ENCODE data around the gene FBXW4. TPM values are rescaled to one million over a fixed set of nuclear protein-coding genes. Genes with fewer than 3 reads are reported as not detected.

FBXW4 gene
- total and polyA plus RNA-seq, 7 experiments from 2014 or later = 6.1 to 105 (median 73.2) TPM

- Histone ChIP-seq H3K36me3 (ENCODE audit: control insufficient read depth in 2 of 3, insufficient read depth in 3 of 3, low read length in 3 of 3) (no peaks in the 10 kb centered on the region), H3K27me3 (ENCODE audit: control insufficient read depth in 2 of 2, insufficient read depth in 2 of 2, low read length in 2 of 2) (peaks cover 0 to 10% of the 10 kb centered on the region in 2 donors), H3K4me3 (ENCODE audit: low read length) (peak overlapping the region; percentile 69), H3K9me3 (ENCODE audit: control insufficient read depth in 2 of 3, low read length in 3 of 3) (no peaks in the 10 kb centered on the region), H3K4me1 (ENCODE audit: control insufficient read depth in 2 of 2, insufficient read depth in 2 of 2, low read length in 2 of 2) (peaks cover 4 to 17% of the 10 kb centered on the region in 2 donors), H3K27ac (ENCODE audit: low read depth, low read length) (no peak overlapping the region)
- ATAC-seq = peak; percentile 95
- H3K9me3 Mint-ChIP-seq = peaks cover 0 to 2% (median 0%) of the 10 kb centered on the region in 11 donors
- ChIA-PET CTCF (interaction anchor here (0.6 to 5.6 kb wide), 6 partner anchors 11 to 387 kb away, joined by 3 to 37 read pairs (median 3); partner anchors contain the start of genes DPCD and POLL), POLR2A (interaction anchor here (0.6 kb wide), 1 partner anchor 49 kb away, joined by 3 read pairs; no protein-coding TSS in a partner anchor)
- DNase-seq = peak; percentile 62 to 88 (median 77)
- peak overlapping the region; percentile 50 to 80 (median 74) for H3K4me3 Mint-ChIP-seq
- H3K4me1 Mint-ChIP-seq = peaks cover 0 to 21% (median 13%) of the 10 kb centered on the region in 7 donors
- peak overlapping the region in 1 of 9 donors; percentile 43 for H3K27ac Mint-ChIP-seq
- peaks cover 0 to 6% (median 0%) of the 10 kb centered on the region in 5 donors for H3K36me3 Mint-ChIP-seq
- intact Hi-C loops (cut with micrococcal nuclease) = loop anchor here (1.0 to 5.0 kb wide), 8 partner anchors 18 to 409 kb away; partner anchors contain the start of genes BTRC (in 1 of the 2), DPCD (in 1 of the 2) and POLL (in 1 of the 2)
- peaks cover 33 to 49% (median 48%) of the 10 kb centered on the region in 5 donors for H3K27me3 Mint-ChIP-seq
Measured at GRCh38 chr10:101569622-101570427, 125.1 kb downstream of the FBXW4 start.

- Histone ChIP-seq H3K4me3 (ENCODE audit: low read length) (no peak overlapping the region), H3K27me3 (ENCODE audit: control insufficient read depth in 2 of 2, insufficient read depth in 2 of 2, low read length in 2 of 2) (peaks cover 0 to 10% of the 10 kb centered on the region in 2 donors), H3K9me3 (ENCODE audit: control insufficient read depth in 2 of 3, low read length in 3 of 3) (no peaks in the 10 kb centered on the region), H3K27ac (ENCODE audit: low read depth, low read length) (no peak overlapping the region), H3K4me1 (ENCODE audit: control insufficient read depth in 2 of 2, insufficient read depth in 2 of 2, low read length in 2 of 2) (peaks cover 4 to 17% of the 10 kb centered on the region in 2 donors), H3K36me3 (ENCODE audit: control insufficient read depth in 2 of 3, insufficient read depth in 3 of 3, low read length in 3 of 3) (no peaks in the 10 kb centered on the region)
- peaks cover 0 to 2% (median 0%) of the 10 kb centered on the region in 11 donors for H3K9me3 Mint-ChIP-seq
- no peak for DNase-seq
- peaks cover 0 to 6% (median 0%) of the 10 kb centered on the region in 5 donors for H3K36me3 Mint-ChIP-seq
- ChIA-PET POLR2A (no interaction called here), CTCF (interaction anchor here (0.6 to 5.6 kb wide), 5 partner anchors 11 to 387 kb away, joined by 3 to 37 read pairs (median 3); no protein-coding TSS in a partner anchor)
- peak overlapping the region in 8 of 10 donors; percentile 27 to 80 (median 70) for H3K4me3 Mint-ChIP-seq
- peaks cover 0 to 21% (median 11%) of the 10 kb centered on the region in 7 donors for H3K4me1 Mint-ChIP-seq
- no peak overlapping the region for H3K27ac Mint-ChIP-seq
- peaks cover 35 to 52% (median 49%) of the 10 kb centered on the region in 5 donors for H3K27me3 Mint-ChIP-seq
- intact Hi-C loops (cut with micrococcal nuclease) = no loop called here
- ATAC-seq = no peak
Measured at GRCh38 chr10:101569323-101569621, 125.7 kb downstream of the FBXW4 start.

GRCh38 chr10:101568054-101568745, 126.8 kb downstream of the FBXW4 start:
- Mint-ChIP-seq H3K4me1 (peaks cover 0 to 21% (median 11%) of the 10 kb centered on the region in 7 donors), H3K27ac (no peak overlapping the region), H3K36me3 (peaks cover 0 to 6% (median 0%) of the 10 kb centered on the region in 5 donors), H3K27me3 (peaks cover 35 to 60% (median 56%) of the 10 kb centered on the region in 5 donors), H3K4me3 (peak overlapping the region in 8 of 10 donors; percentile 6 to 40 (median 28)), H3K9me3 (peaks cover 0 to 2% (median 0%) of the 10 kb centered on the region in 11 donors)
- CTCF ChIA-PET = interaction anchor here (5.6 kb wide), 1 partner anchor 354 kb away, joined by 37 read pairs; no protein-coding TSS in a partner anchor
- Histone ChIP-seq H3K36me3 (ENCODE audit: control insufficient read depth in 2 of 3, insufficient read depth in 3 of 3, low read length in 3 of 3) (no peaks in the 10 kb centered on the region), H3K27me3 (ENCODE audit: control insufficient read depth in 2 of 2, insufficient read depth in 2 of 2, low read length in 2 of 2) (peaks cover 0 to 10% of the 10 kb centered on the region in 2 donors), H3K9me3 (ENCODE audit: control insufficient read depth in 2 of 3, low read length in 3 of 3) (no peaks in the 10 kb centered on the region), H3K4me1 (ENCODE audit: control insufficient read depth in 2 of 2, insufficient read depth in 2 of 2, low read length in 2 of 2) (peaks cover 4 to 17% of the 10 kb centered on the region in 2 donors), H3K27ac (ENCODE audit: low read depth, low read length) (no peak overlapping the region), H3K4me3 (ENCODE audit: low read length) (no peak overlapping the region)
- intact Hi-C loops (cut with micrococcal nuclease) = no loop called here
- POLR2A ChIA-PET = no interaction called here
- DNase-seq (no peak), ATAC-seq (no peak)

- H3K27ac Mint-ChIP-seq = no peak overlapping the region
- H3K4me3 Mint-ChIP-seq = peak overlapping the region in 5 of 10 donors; percentile 1 to 71 (median 16)
- intact Hi-C loops (cut with micrococcal nuclease) = no loop called here
- H3K9me3 Mint-ChIP-seq = peaks cover 0 to 2% (median 0%) of the 10 kb centered on the region in 11 donors
- H3K36me3 ChIP-seq (ENCODE audit: control insufficient read depth in 2 of 3, insufficient read depth in 3 of 3, low read length in 3 of 3) = no peaks in the 10 kb centered on the region
- ChIA-PET POLR2A (no interaction called here), CTCF (no interaction called here)
- peaks cover 35 to 63% (median 56%) of the 10 kb centered on the region in 5 donors for H3K27me3 Mint-ChIP-seq
- H3K4me1 ChIP-seq (ENCODE audit: control insufficient read depth in 2 of 2, insufficient read depth in 2 of 2, low read length in 2 of 2) = peaks cover 4 to 17% of the 10 kb centered on the region in 2 donors
- H3K36me3 Mint-ChIP-seq = peaks cover 0 to 4% (median 0%) of the 10 kb centered on the region in 5 donors
- H3K27ac ChIP-seq (ENCODE audit: low read depth, low read length) = no peak overlapping the region
- peaks cover 0 to 21% (median 11%) of the 10 kb centered on the region in 7 donors for H3K4me1 Mint-ChIP-seq
- DNase-seq = peak in 1 of 9 donors; percentile 3
- no peak for ATAC-seq
- no peaks in the 10 kb centered on the region for H3K9me3 ChIP-seq (ENCODE audit: control insufficient read depth in 2 of 3, low read length in 3 of 3)
- H3K4me3 ChIP-seq (ENCODE audit: low read length) = no peak overlapping the region
- H3K27me3 ChIP-seq (ENCODE audit: control insufficient read depth in 2 of 2, insufficient read depth in 2 of 2, low read length in 2 of 2) = peaks cover 0 to 10% of the 10 kb centered on the region in 2 donors
Measured at GRCh38 chr10:101567165-101568006, 127.6 kb downstream of the FBXW4 start.

- no peaks in the 10 kb centered on the region for H3K36me3 ChIP-seq (ENCODE audit: control insufficient read depth in 2 of 3, insufficient read depth in 3 of 3, low read length in 3 of 3)
- ChIA-PET POLR2A (no interaction called here), CTCF (no interaction called here)
- H3K4me1 ChIP-seq (ENCODE audit: control insufficient read depth in 2 of 2, insufficient read depth in 2 of 2, low read length in 2 of 2) = peaks cover 4 to 17% of the 10 kb centered on the region in 2 donors
- H3K27ac Mint-ChIP-seq = no peak overlapping the region
- H3K27me3 Mint-ChIP-seq = peaks cover 35 to 67% (median 56%) of the 10 kb centered on the region in 5 donors
- H3K27me3 ChIP-seq (ENCODE audit: control insufficient read depth in 2 of 2, insufficient read depth in 2 of 2, low read length in 2 of 2) = peaks cover 0 to 10% of the 10 kb centered on the region in 2 donors
- intact Hi-C loops (cut with micrococcal nuclease) = no loop called here
- H3K9me3 Mint-ChIP-seq = peaks cover 0 to 2% (median 0%) of the 10 kb centered on the region in 11 donors
- H3K4me3 ChIP-seq (ENCODE audit: low read length) = no peak overlapping the region
- no peaks in the 10 kb centered on the region for H3K9me3 ChIP-seq (ENCODE audit: control insufficient read depth in 2 of 3, low read length in 3 of 3)
- H3K36me3 Mint-ChIP-seq = peaks cover 0 to 4% (median 0%) of the 10 kb centered on the region in 5 donors
- DNase-seq = no peak
- H3K4me3 Mint-ChIP-seq = peak overlapping the region in 3 of 10 donors; percentile 19 to 71 (median 35)
- H3K4me1 Mint-ChIP-seq = peaks cover 0 to 21% (median 11%) of the 10 kb centered on the region in 7 donors
- H3K27ac ChIP-seq (ENCODE audit: low read depth, low read length) = no peak overlapping the region
- ATAC-seq = no peak
Measured at GRCh38 chr10:101566333-101567164, 128.4 kb downstream of the FBXW4 start.
